Liver (tissue), 9 donors: Measurements from ENCODE around the gene CISTR. TPM values are rescaled to one million over a fixed set of nuclear protein-coding genes. Genes with fewer than 3 reads are reported as not detected.

Experiments
- DNase-seq: peaks from one replicate; pipeline ENCODE4 v3.0.0-alpha.2; 2017; ENCODE audit warnings: low spot score
- H3K27ac ChIP-seq, 2 donors: one replicate each; pipeline ENCODE4 v1.7.0; 2013; ENCODE audit warnings: inconsistent platforms in 2 of 2, low read length in 2 of 2, control low read depth in 1 of 2, low read depth in 1 of 2, mild to moderate bottlenecking in 1 of 2
- H3K27me3 ChIP-seq, 4 donors: one replicate each; pipeline versions ENCODE4 v1.6.1 to v1.7.0; 2013; ENCODE audit warnings: low read length in 3 of 4, inconsistent platforms in 1 of 4, mild to moderate bottlenecking in 1 of 4, moderate library complexity in 1 of 4; ENCODE audit not compliant: control insufficient read depth in 4 of 4, insufficient read depth in 4 of 4
- H3K36me3 ChIP-seq, 4 donors: one replicate each; pipeline versions ENCODE4 v1.6.1 to v1.7.0; 2013; ENCODE audit warnings: low read length in 3 of 4, mild to moderate bottlenecking in 3 of 4, low read depth in 1 of 4, moderate library complexity in 1 of 4; ENCODE audit not compliant: control insufficient read depth in 4 of 4, insufficient read depth in 3 of 4
- H3K4me1 ChIP-seq, 4 donors: one replicate each; pipeline versions ENCODE4 v1.6.1 to v1.7.0; 2013; ENCODE audit warnings: low read length in 3 of 4, mild to moderate bottlenecking in 3 of 4, moderate library complexity in 1 of 4; ENCODE audit not compliant: control insufficient read depth in 4 of 4, insufficient read depth in 4 of 4
- H3K4me3 ChIP-seq, 3 donors: one replicate each; pipeline versions ENCODE4 v1.6.1 to v1.7.0; 2013; ENCODE audit warnings: low read length in 3 of 3, control low read depth in 1 of 3, low read depth in 1 of 3, mild to moderate bottlenecking in 1 of 3
- H3K9ac ChIP-seq, 2 donors: one replicate each; pipeline ENCODE4 v1.7.0; 2013; ENCODE audit warnings: low read length in 2 of 2, mild to moderate bottlenecking in 2 of 2, moderate library complexity in 2 of 2, control low read depth in 1 of 2, low read depth in 1 of 2
- H3K9me3 ChIP-seq, 4 donors: one replicate each; pipeline versions ENCODE4 v1.6.1 to v1.7.0; 2013; ENCODE audit warnings: low read length in 3 of 4; ENCODE audit not compliant: control insufficient read depth in 4 of 4
- CTCF ChIP-seq: fragments of 150-350 bp; IDR thresholded peaks from 2 replicates; pipeline ENCODE4 v1.5.1; 2017; ENCODE audit warnings: improper control_type of control experiment, low read depth, low read length; ENCODE audit not compliant: missing input control
- EGR1 ChIP-seq, 2 donors: IDR thresholded peaks; 2 replicates each; pipeline ENCODE4 v1.6.1; 2016 to 2018; ENCODE audit warnings: antibody characterized with exemption in 2 of 2, low read depth in 2 of 2
- FOXA1 ChIP-seq: IDR thresholded peaks from 2 replicates; pipeline ENCODE4 v1.6.1; 2016; ENCODE audit warnings: antibody characterized with exemption
- HNF4A ChIP-seq, 2 donors: conservative IDR thresholded peaks; 2 replicates each; pipeline ENCODE4 v1.6.1; 2016; ENCODE audit warnings: antibody characterized with exemption in 2 of 2, mild to moderate bottlenecking in 2 of 2
- HNF4G ChIP-seq: IDR thresholded peaks from 2 replicates; pipeline ENCODE4 v1.6.1; 2016; ENCODE audit warnings: antibody characterized with exemption
- NR2F2 ChIP-seq: IDR thresholded peaks from 2 replicates; pipeline ENCODE4 v1.6.1; 2016; ENCODE audit warnings: antibody characterized with exemption
- RXRA ChIP-seq, 2 donors: IDR thresholded peaks; 2 replicates each; pipeline ENCODE4 v1.6.1; 2017 to 2018; ENCODE audit warnings: antibody characterized with exemption in 2 of 2, mild to moderate bottlenecking in 1 of 2
- YY1 ChIP-seq: IDR thresholded peaks from 2 replicates; pipeline ENCODE4 v1.6.1; 2016; ENCODE audit warnings: antibody characterized with exemption, mild to moderate bottlenecking
- WGBS: extraction: QIAGEN DNeasy Blood & Tissue Kit; methylation state at CpG from one replicate; pipeline ENCODE4 v1.1.7; 2013; 5-methylcytosine and 5-hydroxymethylcytosine counted together
- polyA plus RNA-seq, 2 donors: library from polyadenylated mRNA; stranded (reverse) in 1 of 2; unstranded in 1 of 2; fragments of 200-250 nt in 1 of 2; fragments of >200 nt in 1 of 2; fragmentation: Nextera tagmentation in 1 of 2; extraction: Ambion mirVana in 1 of 2; gene quantifications; one replicate each; pipeline versions ENCODE4 v1.2.1 to v1.2.3, GENCODE V29; 2013 to 2015
- total RNA-seq, 2 donors: library from RNA; depleted of rRNA; stranded (reverse); fragments of >200 nt; gene quantifications; one replicate each; pipeline ENCODE4 v1.2.3, GENCODE V29; 2014
- TF ChIP-seq, protein P1 (sequence below): IDR thresholded peaks from 2 replicates; pipeline ENCODE4 v1.6.1; 2016; ENCODE audit warnings: antibody characterized with exemption, mild to moderate bottlenecking
- TF ChIP-seq, protein P2 (sequence below): IDR thresholded peaks from 2 replicates; pipeline ENCODE4 v1.6.1; 2016; ENCODE audit warnings: antibody characterized with exemption
- donor health status: healthy.
- donor health status: healthy.
- donor health status: healthy.
- donor health status: healthy.
- donor health status: healthy.

CISTR gene
- total and polyA plus RNA-seq, 4 donors = not detected

DNA sequence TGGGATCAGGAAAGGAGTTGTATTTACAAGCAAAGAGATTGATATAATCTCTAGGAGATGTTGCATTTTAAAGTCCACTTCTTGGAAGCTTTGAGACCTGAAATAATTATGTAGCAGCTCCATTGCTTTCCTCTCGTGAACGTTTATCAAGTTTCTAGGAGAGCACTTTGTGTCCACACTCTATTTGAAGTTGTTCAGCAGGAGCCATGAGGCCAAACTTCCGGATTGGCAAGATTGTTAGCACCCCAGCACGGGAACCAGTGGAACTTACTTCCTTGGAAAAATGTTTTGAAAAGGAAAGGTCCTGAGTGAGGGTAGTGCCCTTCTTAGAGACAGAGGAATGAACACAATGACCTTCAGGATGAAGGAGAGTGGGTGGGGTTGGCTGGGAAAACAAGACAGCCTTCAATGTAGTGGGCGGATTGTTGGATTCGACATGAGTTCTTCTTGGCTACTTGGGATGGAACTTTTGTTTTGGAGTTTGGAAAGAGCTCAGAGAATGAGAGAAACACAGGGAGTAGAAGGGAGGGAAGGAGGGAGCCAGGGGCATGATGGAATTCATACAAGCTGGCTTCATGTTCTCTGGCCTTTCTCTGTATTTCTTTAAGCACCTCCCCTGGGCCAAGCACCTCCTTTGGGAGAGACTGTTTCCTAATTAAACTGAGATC lies 23.8 kb upstream of the CISTR start:
- DNase-seq = no peak
- no peak for TF ChIP-seq NR2F2
- H3K36me3 ChIP-seq = no peaks in the 10 kb centered on the region
- 58% methylated on average over 6 of the region's 6 CpGs for WGBS
- no peak overlapping the region for H3K4me3 ChIP-seq
- H3K27me3 ChIP-seq = peaks cover 0 to 4% (median 0%) of the 10 kb centered on the region in 4 donors
- H3K9ac ChIP-seq = no peak overlapping the region
- no peaks in the 10 kb centered on the region for H3K9me3 ChIP-seq
- no peaks in the 10 kb centered on the region for H3K4me1 ChIP-seq
- no peak overlapping the region for H3K27ac ChIP-seq

DNA sequence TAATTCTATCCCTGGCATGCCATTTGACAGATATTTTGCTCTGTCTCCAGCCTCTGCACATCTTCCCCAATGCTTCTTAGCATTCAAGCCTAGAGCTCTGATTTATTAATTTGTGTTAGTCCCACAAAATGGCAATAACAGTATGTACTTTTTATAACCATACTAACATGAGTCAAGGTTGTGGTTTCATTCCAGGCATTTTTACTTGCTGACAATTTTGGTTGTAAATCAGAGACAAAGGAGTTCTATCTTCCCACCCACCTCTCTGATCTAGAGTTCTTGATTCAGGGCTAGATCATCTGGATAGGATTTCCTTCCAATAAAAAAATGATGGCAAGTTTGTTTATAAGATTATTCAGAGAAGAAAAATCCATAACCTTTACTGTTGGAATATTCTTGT lies 18.5 kb upstream of the CISTR start:
- H3K27ac ChIP-seq = no peak overlapping the region
- no peak for DNase-seq
- no peaks in the 10 kb centered on the region for H3K9me3 ChIP-seq
- H3K4me3 ChIP-seq = no peak overlapping the region
- no peaks in the 10 kb centered on the region for H3K4me1 ChIP-seq
- peaks cover 0 to 15% (median 5%) of the 10 kb centered on the region in 4 donors for H3K27me3 ChIP-seq
- H3K36me3 ChIP-seq = no peaks in the 10 kb centered on the region
- TF ChIP-seq CTCF (no peak), YY1 (no peak), HNF4G (no peak), RXRA (IDR thresholded peaks at IDR 0.05) (no peak), HNF4A (conservative IDR thresholded peaks at IDR 0.05) (no peak), EGR1 (IDR thresholded peaks at IDR 0.05; ENCODE audit: low read depth in 2 of 2) (no peak)
- H3K9ac ChIP-seq = no peak overlapping the region

GRCh38 chr12:53768976-53769375 lies 17.2 kb upstream of the CISTR start:
- Histone ChIP-seq H3K9ac (no peak overlapping the region), H3K27me3 (peaks cover 0 to 19% (median 5%) of the 10 kb centered on the region in 4 donors), H3K9me3 (no peaks in the 10 kb centered on the region), H3K4me1 (no peaks in the 10 kb centered on the region), H3K27ac (no peak overlapping the region), H3K36me3 (no peaks in the 10 kb centered on the region), H3K4me3 (no peak overlapping the region)
- DNase-seq = no peak
- 80% methylated on average over 5 of the region's 5 CpGs for WGBS
- TF ChIP-seq, protein P1, sequence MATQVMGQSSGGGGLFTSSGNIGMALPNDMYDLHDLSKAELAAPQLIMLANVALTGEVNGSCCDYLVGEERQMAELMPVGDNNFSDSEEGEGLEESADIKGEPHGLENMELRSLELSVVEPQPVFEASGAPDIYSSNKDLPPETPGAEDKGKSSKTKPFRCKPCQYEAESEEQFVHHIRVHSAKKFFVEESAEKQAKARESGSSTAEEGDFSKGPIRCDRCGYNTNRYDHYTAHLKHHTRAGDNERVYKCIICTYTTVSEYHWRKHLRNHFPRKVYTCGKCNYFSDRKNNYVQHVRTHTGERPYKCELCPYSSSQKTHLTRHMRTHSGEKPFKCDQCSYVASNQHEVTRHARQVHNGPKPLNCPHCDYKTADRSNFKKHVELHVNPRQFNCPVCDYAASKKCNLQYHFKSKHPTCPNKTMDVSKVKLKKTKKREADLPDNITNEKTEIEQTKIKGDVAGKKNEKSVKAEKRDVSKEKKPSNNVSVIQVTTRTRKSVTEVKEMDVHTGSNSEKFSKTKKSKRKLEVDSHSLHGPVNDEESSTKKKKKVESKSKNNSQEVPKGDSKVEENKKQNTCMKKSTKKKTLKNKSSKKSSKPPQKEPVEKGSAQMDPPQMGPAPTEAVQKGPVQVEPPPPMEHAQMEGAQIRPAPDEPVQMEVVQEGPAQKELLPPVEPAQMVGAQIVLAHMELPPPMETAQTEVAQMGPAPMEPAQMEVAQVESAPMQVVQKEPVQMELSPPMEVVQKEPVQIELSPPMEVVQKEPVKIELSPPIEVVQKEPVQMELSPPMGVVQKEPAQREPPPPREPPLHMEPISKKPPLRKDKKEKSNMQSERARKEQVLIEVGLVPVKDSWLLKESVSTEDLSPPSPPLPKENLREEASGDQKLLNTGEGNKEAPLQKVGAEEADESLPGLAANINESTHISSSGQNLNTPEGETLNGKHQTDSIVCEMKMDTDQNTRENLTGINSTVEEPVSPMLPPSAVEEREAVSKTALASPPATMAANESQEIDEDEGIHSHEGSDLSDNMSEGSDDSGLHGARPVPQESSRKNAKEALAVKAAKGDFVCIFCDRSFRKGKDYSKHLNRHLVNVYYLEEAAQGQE = no peak
- TF ChIP-seq, protein P2, sequence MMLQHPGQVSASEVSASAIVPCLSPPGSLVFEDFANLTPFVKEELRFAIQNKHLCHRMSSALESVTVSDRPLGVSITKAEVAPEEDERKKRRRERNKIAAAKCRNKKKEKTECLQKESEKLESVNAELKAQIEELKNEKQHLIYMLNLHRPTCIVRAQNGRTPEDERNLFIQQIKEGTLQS = no peak
- TF ChIP-seq RXRA (IDR thresholded peaks at IDR 0.05) (no peak), HNF4G (no peak), YY1 (no peak), NR2F2 (no peak), FOXA1 (no peak)
